ENCODE data around the gene STK24. TPM values are rescaled to one million over a fixed set of nuclear protein-coding genes. Genes with fewer than 3 reads are reported as not detected.

STK24 gene
- polyA plus RNA-seq, 2 donors: 104 to 122 TPM

- Histone ChIP-seq H3K9me3 (ENCODE audit: control insufficient read depth in 2 of 2, insufficient read depth in 1 of 2, low read depth in 1 of 2, low read length in 1 of 2) (no peaks in the 10 kb centered on the region), H3K27me3 (ENCODE audit: control insufficient read depth in 1 of 2, insufficient read depth in 2 of 2, low read length in 2 of 2) (no peaks in the 10 kb centered on the region), H3K4me3 (ENCODE audit: low read depth in 1 of 2, low read length in 2 of 2) (no peak overlapping the region), H3K36me3 (ENCODE audit: control insufficient read depth in 2 of 2, insufficient read depth in 2 of 2, low read length in 1 of 2) (peaks cover 7 to 8% of the 10 kb centered on the region in 2 donors), H3K27ac (ENCODE audit: low read depth in 2 of 2, low read length in 1 of 2) (peak overlapping the region in 1 of 2 donors; percentile 28), H3K4me1 (ENCODE audit: control insufficient read depth in 2 of 2, insufficient read depth in 2 of 2, low read length in 1 of 2) (peaks cover 17 to 19% of the 10 kb centered on the region in 2 donors)
- 77 to 82% methylated on average over 12 of the region's 12 CpGs for WGBS, 2 donors
Measured at GRCh38 chr13:98504371-98504963, 72.4 kb downstream of the STK24 start.

DNA sequence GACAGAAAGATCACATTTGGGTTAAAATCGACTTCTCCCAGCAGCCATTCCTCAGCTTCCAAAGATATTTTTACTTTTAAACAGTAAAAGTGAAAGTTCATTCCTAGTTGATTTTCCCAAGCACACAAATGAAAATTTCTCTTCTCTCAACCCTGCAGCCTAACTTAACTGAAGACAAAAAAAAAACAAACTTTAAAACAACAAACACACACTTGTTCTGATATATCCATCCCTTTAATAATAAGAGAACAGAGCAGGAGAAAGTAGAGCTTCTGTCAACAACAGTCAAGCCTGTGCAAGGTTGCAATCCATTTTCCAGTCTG is 72.9 kb downstream of the STK24 start:
- Histone ChIP-seq H3K9me3 (ENCODE audit: control insufficient read depth in 2 of 2, insufficient read depth in 1 of 2, low read depth in 1 of 2, low read length in 1 of 2) (no peaks in the 10 kb centered on the region), H3K4me1 (ENCODE audit: control insufficient read depth in 2 of 2, insufficient read depth in 2 of 2, low read length in 1 of 2) (peaks cover 17 to 18% of the 10 kb centered on the region in 2 donors), H3K27ac (ENCODE audit: low read depth in 2 of 2, low read length in 1 of 2) (peak overlapping the region in 1 of 2 donors; percentile 77), H3K4me3 (ENCODE audit: low read depth in 1 of 2, low read length in 2 of 2) (no peak overlapping the region), H3K36me3 (ENCODE audit: control insufficient read depth in 2 of 2, insufficient read depth in 2 of 2, low read length in 1 of 2) (peaks cover 7 to 8% of the 10 kb centered on the region in 2 donors), H3K27me3 (ENCODE audit: control insufficient read depth in 1 of 2, insufficient read depth in 2 of 2, low read length in 2 of 2) (no peaks in the 10 kb centered on the region)
- WGBS, 2 donors: 48 to 51% methylated on average over 1 of the region's 1 CpG

DNA sequence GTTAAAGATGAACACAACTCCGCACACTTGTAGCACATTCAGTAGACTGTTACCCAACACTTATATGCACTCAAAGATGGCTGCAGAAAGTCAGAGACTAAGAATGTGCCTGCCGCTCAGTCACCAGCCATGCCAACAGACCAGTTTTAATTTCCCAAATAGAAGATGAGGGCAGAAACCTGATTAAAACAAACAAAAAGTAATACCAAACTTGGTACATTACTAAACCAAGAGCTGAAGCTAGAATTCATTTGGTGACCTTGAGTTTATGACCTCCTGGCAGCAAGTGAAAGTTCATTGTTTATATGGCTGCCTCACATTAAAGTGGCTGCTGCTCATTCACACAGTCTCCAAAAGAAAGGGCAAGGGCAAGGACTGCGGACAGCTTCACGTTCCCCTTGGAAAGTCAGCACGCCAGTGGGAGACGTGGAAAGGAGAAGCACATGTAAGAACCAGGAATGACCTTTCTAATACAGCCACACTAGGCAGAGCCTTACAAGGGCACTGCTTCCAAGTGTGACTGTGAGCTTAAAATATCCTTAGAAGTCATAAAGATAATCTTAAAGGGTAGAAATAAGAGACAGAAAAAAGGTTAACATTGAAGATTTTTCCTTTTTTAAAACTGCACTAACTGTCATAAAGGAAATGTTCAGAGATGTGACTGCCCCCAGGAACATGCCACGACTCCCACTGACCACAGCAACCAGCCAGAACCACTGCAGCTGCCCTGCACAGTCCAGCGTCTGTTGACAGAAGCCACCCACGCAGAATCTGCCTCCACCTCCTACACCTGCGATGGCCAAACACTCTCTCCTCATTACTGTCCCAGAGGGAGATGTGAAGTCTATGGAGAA is 73.5 kb downstream of the STK24 start:
- 65% methylated on average over 10 of the region's 10 CpGs for WGBS, 2 donors

DNA sequence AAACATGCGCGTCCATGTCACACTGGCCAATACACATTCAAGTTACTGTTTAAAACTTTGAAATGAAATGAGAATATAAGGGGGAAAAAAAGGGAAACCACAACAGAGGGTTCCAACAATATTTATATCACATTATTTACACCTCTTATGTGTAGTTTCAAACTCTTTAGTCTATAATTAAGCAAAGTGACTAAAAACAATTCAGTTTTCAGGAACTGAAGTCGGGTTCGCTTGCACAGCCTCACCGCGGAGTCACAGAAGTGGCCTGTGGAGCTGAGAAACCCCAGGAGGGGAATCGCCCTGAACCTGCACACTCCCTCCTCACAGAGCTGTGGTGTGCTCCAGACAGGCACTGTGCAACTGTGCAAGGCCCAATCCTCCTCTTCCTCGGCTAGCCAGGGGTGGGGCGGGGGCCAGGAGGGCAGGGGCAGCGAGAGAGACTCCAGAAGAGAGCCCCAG is 75.9 kb downstream of the STK24 start:
- Histone ChIP-seq H3K9me3 (ENCODE audit: control insufficient read depth in 2 of 2, insufficient read depth in 1 of 2, low read depth in 1 of 2, low read length in 1 of 2) (no peaks in the 10 kb centered on the region), H3K4me3 (ENCODE audit: low read depth in 1 of 2, low read length in 2 of 2) (no peak overlapping the region), H3K36me3 (ENCODE audit: control insufficient read depth in 2 of 2, insufficient read depth in 2 of 2, low read length in 1 of 2) (peaks cover 7 to 11% of the 10 kb centered on the region in 2 donors), H3K27ac (ENCODE audit: low read depth in 2 of 2, low read length in 1 of 2) (no peak overlapping the region), H3K27me3 (ENCODE audit: control insufficient read depth in 1 of 2, insufficient read depth in 2 of 2, low read length in 2 of 2) (no peaks in the 10 kb centered on the region), H3K4me1 (ENCODE audit: control insufficient read depth in 2 of 2, insufficient read depth in 2 of 2, low read length in 1 of 2) (peaks cover 14 to 19% of the 10 kb centered on the region in 2 donors)
- 94 to 98% methylated on average over 10 of the region's 10 CpGs for WGBS, 2 donors

More for the DNA sequence above, 73.5 kb downstream of the STK24 start:
- H3K4me3 ChIP-seq (ENCODE audit: low read depth in 1 of 2, low read length in 2 of 2): no peak overlapping the region
- peaks cover 7 to 8% of the 10 kb centered on the region in 2 donors for H3K36me3 ChIP-seq (ENCODE audit: control insufficient read depth in 2 of 2, insufficient read depth in 2 of 2, low read length in 1 of 2)
- peaks cover 16 to 18% of the 10 kb centered on the region in 2 donors for H3K4me1 ChIP-seq (ENCODE audit: control insufficient read depth in 2 of 2, insufficient read depth in 2 of 2, low read length in 1 of 2)
- no peaks in the 10 kb centered on the region for H3K9me3 ChIP-seq (ENCODE audit: control insufficient read depth in 2 of 2, insufficient read depth in 1 of 2, low read depth in 1 of 2, low read length in 1 of 2)
- H3K27ac ChIP-seq (ENCODE audit: low read depth in 2 of 2, low read length in 1 of 2): peak overlapping the region; percentile 61 to 77
- H3K27me3 ChIP-seq (ENCODE audit: control insufficient read depth in 1 of 2, insufficient read depth in 2 of 2, low read length in 2 of 2): no peaks in the 10 kb centered on the region

DNA sequence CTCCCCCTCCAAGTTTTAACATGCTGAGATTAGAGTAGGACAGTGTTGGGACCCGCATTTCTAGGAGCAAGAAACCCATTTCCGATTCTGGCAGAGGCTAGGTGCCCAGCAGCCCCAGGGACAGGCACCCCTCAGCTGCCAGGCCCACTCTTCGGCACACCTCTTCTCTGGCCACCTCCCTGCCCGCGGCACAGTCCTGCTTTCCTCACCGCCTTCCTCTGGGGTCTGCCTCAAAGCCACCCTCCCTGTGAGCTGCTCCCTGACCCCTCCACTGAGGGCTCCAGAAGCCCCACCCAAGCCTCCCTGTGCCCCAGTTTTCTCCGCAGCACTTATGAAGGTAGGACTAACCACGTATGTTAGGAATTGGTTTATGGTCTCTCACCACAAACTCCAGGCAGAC is 79.9 kb downstream of the STK24 start:
- no peaks in the 10 kb centered on the region for H3K27me3 ChIP-seq (ENCODE audit: control insufficient read depth in 1 of 2, insufficient read depth in 2 of 2, low read length in 2 of 2)
- no peak overlapping the region for H3K4me3 ChIP-seq (ENCODE audit: low read depth in 1 of 2, low read length in 2 of 2)
- H3K36me3 ChIP-seq (ENCODE audit: control insufficient read depth in 2 of 2, insufficient read depth in 2 of 2, low read length in 1 of 2): peaks cover 0 to 5% of the 10 kb centered on the region in 2 donors
- no peaks in the 10 kb centered on the region for H3K9me3 ChIP-seq (ENCODE audit: control insufficient read depth in 2 of 2, insufficient read depth in 1 of 2, low read depth in 1 of 2, low read length in 1 of 2)
- H3K27ac ChIP-seq (ENCODE audit: low read depth in 2 of 2, low read length in 1 of 2): peak overlapping the region; percentile 41 to 78
- H3K4me1 ChIP-seq (ENCODE audit: control insufficient read depth in 2 of 2, insufficient read depth in 2 of 2, low read length in 1 of 2): peaks cover 7 to 16% of the 10 kb centered on the region in 2 donors
- 77 to 79% methylated on average over 8 of the region's 8 CpGs for WGBS, 2 donors

DNA sequence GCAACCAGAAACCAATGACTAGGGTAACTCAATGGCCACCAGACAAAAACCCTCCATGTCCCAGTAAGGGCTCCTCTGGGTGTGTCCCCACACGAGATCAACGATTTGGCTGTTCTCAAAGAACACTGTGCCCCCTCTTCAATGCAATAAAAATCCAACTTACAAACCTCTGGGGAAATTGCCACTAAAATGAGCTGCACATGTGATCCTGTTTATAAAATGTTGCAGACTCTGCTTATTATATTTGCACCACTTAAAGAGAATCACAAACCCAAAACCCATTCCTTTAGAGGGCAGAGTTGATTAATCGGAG is 80.5 kb downstream of the STK24 start:
- Histone ChIP-seq H3K36me3 (ENCODE audit: control insufficient read depth in 2 of 2, insufficient read depth in 2 of 2, low read length in 1 of 2) (peaks cover 0 to 5% of the 10 kb centered on the region in 2 donors), H3K4me3 (ENCODE audit: low read depth in 1 of 2, low read length in 2 of 2) (no peak overlapping the region), H3K4me1 (ENCODE audit: control insufficient read depth in 2 of 2, insufficient read depth in 2 of 2, low read length in 1 of 2) (peaks cover 4 to 15% of the 10 kb centered on the region in 2 donors), H3K9me3 (ENCODE audit: control insufficient read depth in 2 of 2, insufficient read depth in 1 of 2, low read depth in 1 of 2, low read length in 1 of 2) (no peaks in the 10 kb centered on the region), H3K27me3 (ENCODE audit: control insufficient read depth in 1 of 2, insufficient read depth in 2 of 2, low read length in 2 of 2) (no peaks in the 10 kb centered on the region), H3K27ac (ENCODE audit: low read depth in 2 of 2, low read length in 1 of 2) (peak overlapping the region; percentile 42 to 75)
- WGBS, 2 donors: 51 to 62% methylated on average over 3 of the region's 3 CpGs

- Histone ChIP-seq H3K27ac (ENCODE audit: low read depth in 2 of 2, low read length in 1 of 2) (peak overlapping the region; percentile 42 to 75), H3K36me3 (ENCODE audit: control insufficient read depth in 2 of 2, insufficient read depth in 2 of 2, low read length in 1 of 2) (peaks cover 0 to 9% of the 10 kb centered on the region in 2 donors), H3K4me1 (ENCODE audit: control insufficient read depth in 2 of 2, insufficient read depth in 2 of 2, low read length in 1 of 2) (peaks cover 5 to 17% of the 10 kb centered on the region in 2 donors), H3K9me3 (ENCODE audit: control insufficient read depth in 2 of 2, insufficient read depth in 1 of 2, low read depth in 1 of 2, low read length in 1 of 2) (no peaks in the 10 kb centered on the region), H3K4me3 (ENCODE audit: low read depth in 1 of 2, low read length in 2 of 2) (no peak overlapping the region), H3K27me3 (ENCODE audit: control insufficient read depth in 1 of 2, insufficient read depth in 2 of 2, low read length in 2 of 2) (no peaks in the 10 kb centered on the region)
- WGBS, 2 donors: 43 to 49% methylated on average over 15 of the region's 15 CpGs
Measured at GRCh38 chr13:98495627-98496478, 81.1 kb downstream of the STK24 start.

GRCh38 chr13:98494769-98495168 is 82.1 kb downstream of the STK24 start:
- peaks cover 7 to 19% of the 10 kb centered on the region in 2 donors for H3K4me1 ChIP-seq (ENCODE audit: control insufficient read depth in 2 of 2, insufficient read depth in 2 of 2, low read length in 1 of 2)
- WGBS, 2 donors: 91 to 94% methylated on average over 13 of the region's 13 CpGs
- peaks cover 0 to 10% of the 10 kb centered on the region in 2 donors for H3K36me3 ChIP-seq (ENCODE audit: control insufficient read depth in 2 of 2, insufficient read depth in 2 of 2, low read length in 1 of 2)
- no peaks in the 10 kb centered on the region for H3K27me3 ChIP-seq (ENCODE audit: control insufficient read depth in 1 of 2, insufficient read depth in 2 of 2, low read length in 2 of 2)
- H3K4me3 ChIP-seq (ENCODE audit: low read depth in 1 of 2, low read length in 2 of 2): no peak overlapping the region
- H3K27ac ChIP-seq (ENCODE audit: low read depth in 2 of 2, low read length in 1 of 2): peak overlapping the region; percentile 25 to 76
- no peaks in the 10 kb centered on the region for H3K9me3 ChIP-seq (ENCODE audit: control insufficient read depth in 2 of 2, insufficient read depth in 1 of 2, low read depth in 1 of 2, low read length in 1 of 2)

- Histone ChIP-seq H3K4me3 (ENCODE audit: low read depth in 1 of 2, low read length in 2 of 2) (no peak overlapping the region), H3K4me1 (ENCODE audit: control insufficient read depth in 2 of 2, insufficient read depth in 2 of 2, low read length in 1 of 2) (peaks cover 10 to 20% of the 10 kb centered on the region in 2 donors), H3K27me3 (ENCODE audit: control insufficient read depth in 1 of 2, insufficient read depth in 2 of 2, low read length in 2 of 2) (no peaks in the 10 kb centered on the region), H3K36me3 (ENCODE audit: control insufficient read depth in 2 of 2, insufficient read depth in 2 of 2, low read length in 1 of 2) (peaks cover 0 to 16% of the 10 kb centered on the region in 2 donors), H3K27ac (ENCODE audit: low read depth in 2 of 2, low read length in 1 of 2) (peak overlapping the region in 1 of 2 donors; percentile 8), H3K9me3 (ENCODE audit: control insufficient read depth in 2 of 2, insufficient read depth in 1 of 2, low read depth in 1 of 2, low read length in 1 of 2) (no peaks in the 10 kb centered on the region)
- 75 to 79% methylated on average over 6 of the region's 6 CpGs for WGBS, 2 donors
Measured at GRCh38 chr13:98493042-98493712, 83.7 kb downstream of the STK24 start.
